SK-N-MC (cell line): ENCODE data around the gene TRUB1.

Experiments used
- DNase-seq: peaks from one replicate; pipeline ENCODE4 v3.0.0-alpha.2; 2011; ENCODE audit warnings: low read depth, low spot score
- H3K27ac ChIP-seq: fragments of 200-600 bp; sonication (generic); 2 replicates; pipeline ENCODE4 v1.5.1; 2016; ENCODE audit warnings: mixed run types
- H3K36me3 ChIP-seq: fragments of 200-600 bp; sonication (generic); 2 replicates; pipeline ENCODE4 v1.6.1; 2017; ENCODE audit warnings: antibody characterized with exemption, low read length, mixed read lengths; ENCODE audit not compliant: insufficient read depth
- H3K4me3 ChIP-seq: fragments of 200-600 bp; sonication (generic); 2 replicates; pipeline ENCODE4 v1.5.1; 2016
- H3K9ac ChIP-seq: fragments of 200-600 bp; sonication (generic); 2 replicates; pipeline ENCODE4 v1.8.0; 2017; ENCODE audit warnings: mixed run types, mixed read lengths; ENCODE audit not compliant: insufficient read length
- H3K9me3 ChIP-seq: fragments of 200-600 bp; sonication (generic); 2 replicates; pipeline ENCODE4 v1.6.1; 2017; ENCODE audit warnings: low read depth, mild to moderate bottlenecking, antibody characterized with exemption, low read length, moderate library complexity, mixed read lengths
- EZH2 ChIP-seq: fragments of 200-600 bp; sonication (generic); IDR thresholded peaks from one replicate; pipeline ENCODE4 v1.6.1; 2017; ENCODE audit warnings: antibody characterized with exemption
- FOXP2 ChIP-seq: optimal IDR thresholded peaks from 2 replicates; pipeline ENCODE3; 2011; ENCODE audit warnings: mild to moderate bottlenecking, moderate library complexity; ENCODE audit not compliant: insufficient read depth; ENCODE audit errors: extremely low read length, control extremely low read depth
- POLR2AphosphoS5 ChIP-seq: IDR thresholded peaks from 2 replicates; pipeline ENCODE4 v1.6.1; 2012; ENCODE audit warnings: mild to moderate bottlenecking, low read depth, low read length, borderline replicate concordance

The TRUB1 gene

GRCh38 chr10:114973997-114974396, 36.0 kb downstream of the TRUB1 start:
- Histone ChIP-seq H3K36me3 (no peaks in the 10 kb centered on the region), H3K4me3 (no peak overlapping the region), H3K9me3 (no peaks in the 10 kb centered on the region), H3K27ac (peak overlapping the region; percentile 76), H3K9ac (no peak overlapping the region)
- TF ChIP-seq FOXP2 (no peak), EZH2 (no peak), POLR2AphosphoS5 (no peak)
- DNase-seq = no peak

- no peak for DNase-seq
- Histone ChIP-seq H3K9me3 (no peaks in the 10 kb centered on the region), H3K36me3 (no peaks in the 10 kb centered on the region), H3K4me3 (no peak overlapping the region), H3K27ac (peak overlapping the region; percentile 76), H3K9ac (no peak overlapping the region)
- TF ChIP-seq POLR2AphosphoS5 (no peak), FOXP2 (no peak), EZH2 (no peak)
Observed at GRCh38 chr10:114974625-114975024, 36.6 kb downstream of the TRUB1 start.

- Histone ChIP-seq H3K9ac (no peak overlapping the region), H3K27ac (no peak overlapping the region), H3K4me3 (no peak overlapping the region), H3K9me3 (no peaks in the 10 kb centered on the region), H3K36me3 (no peaks in the 10 kb centered on the region)
- TF ChIP-seq EZH2 (no peak), FOXP2 (no peak), POLR2AphosphoS5 (no peak)
- no peak for DNase-seq
Observed at GRCh38 chr10:114975091-114975490, 37.1 kb downstream of the TRUB1 start.

- Histone ChIP-seq H3K36me3 (peaks cover 6% of the 10 kb centered on the region; the same call in 1 of the 2 replicates), H3K27ac (no peak overlapping the region), H3K9ac (no peak overlapping the region), H3K9me3 (no peaks in the 10 kb centered on the region), H3K4me3 (no peak overlapping the region)
- TF ChIP-seq FOXP2 = no peak
- no peak for TF ChIP-seq POLR2AphosphoS5
- TF ChIP-seq EZH2 = no peak
- no peak for DNase-seq
Observed at GRCh38 chr10:114982989-114983388, 45.0 kb downstream of the TRUB1 start.

GRCh38 chr10:114987995-114988394, 50.0 kb downstream of the TRUB1 start:
- H3K4me3 ChIP-seq = no peak overlapping the region
- H3K9me3 ChIP-seq = no peaks in the 10 kb centered on the region
- no peak overlapping the region for H3K9ac ChIP-seq
- no peak overlapping the region for H3K27ac ChIP-seq
- DNase-seq = no peak
- peaks cover 6% of the 10 kb centered on the region; the same call in 1 of the 2 replicates for H3K36me3 ChIP-seq
- no peak for TF ChIP-seq POLR2AphosphoS5
- no peak for TF ChIP-seq FOXP2
- TF ChIP-seq EZH2 = no peak

- TF ChIP-seq EZH2 = no peak
- DNase-seq = no peak
- Histone ChIP-seq H3K9ac (no peak overlapping the region), H3K4me3 (no peak overlapping the region), H3K27ac (no peak overlapping the region), H3K9me3 (no peaks in the 10 kb centered on the region), H3K36me3 (no peaks in the 10 kb centered on the region)
Observed at GRCh38 chr10:114990586-114990985, 52.6 kb downstream of the TRUB1 start.

GRCh38 chr10:114990991-114991390, 53.0 kb downstream of the TRUB1 start:
- no peak for DNase-seq
- Histone ChIP-seq H3K9ac (no peak overlapping the region), H3K27ac (no peak overlapping the region), H3K4me3 (no peak overlapping the region), H3K36me3 (no peaks in the 10 kb centered on the region), H3K9me3 (no peaks in the 10 kb centered on the region)
- TF ChIP-seq POLR2AphosphoS5 (no peak), FOXP2 (no peak), EZH2 (no peak)

- DNase-seq = no peak
- Histone ChIP-seq H3K27ac (no peak overlapping the region), H3K9ac (no peak overlapping the region), H3K9me3 (no peaks in the 10 kb centered on the region), H3K4me3 (no peak overlapping the region), H3K36me3 (no peaks in the 10 kb centered on the region)
- no peak for TF ChIP-seq FOXP2
- TF ChIP-seq EZH2 = no peak
- no peak for TF ChIP-seq POLR2AphosphoS5
Observed at GRCh38 chr10:114992189-114992775, 54.3 kb downstream of the TRUB1 start.
